K562 (cell line): ENCODE measurements around the gene DNAJC6. TPM values are rescaled to one million over a fixed set of nuclear protein-coding genes. Genes with fewer than 3 reads are reported as not detected.

ENCODE experiments used
- BACH1 ChIP-seq: fragments of 200-800 bp; sonication (Bioruptor generic); IDR thresholded peaks from 2 replicates; pipeline ENCODE4 v1.6.1; 2016; ENCODE audit warnings: missing genetic modification characterization, missing compliant biosample characterization
- CBX3 ChIP-seq, 2 experiments: IDR thresholded peaks; 1 replicate in 1 of 2; 2 replicates in 1 of 2; pipeline ENCODE4 v1.6.1; 2012; ENCODE audit warnings: inconsistent platforms in 2 of 2, low read length in 2 of 2, borderline replicate concordance in 1 of 2, control low read depth in 1 of 2
- CLOCK ChIP-seq: fragments of 250-450 bp; sonication (Bioruptor Pico); IDR thresholded peaks from 2 replicates; pipeline ENCODE4 v1.4.0; 2020; ENCODE audit warnings: mild to moderate bottlenecking, moderate library complexity, borderline replicate concordance
- DIDO1 ChIP-seq: fragments of 450-650 bp; IDR thresholded peaks from 2 replicates; pipeline ENCODE4 v1.6.1; 2016; ENCODE audit warnings: low read depth, missing biosample characterization, missing genetic modification characterization
- FOXJ2 ChIP-seq: fragments of 200-800 bp; sonication (Bioruptor generic); IDR thresholded peaks from 2 replicates; pipeline ENCODE4 v1.6.1; 2016; ENCODE audit warnings: missing genetic modification characterization, missing compliant biosample characterization
- KDM4B ChIP-seq, 2 experiments: fragments of 450-650 bp in 1 of 2; sonication (generic) in 1 of 2; IDR thresholded peaks; 2 replicates each; pipeline ENCODE4 v1.6.1; 2016 to 2017; ENCODE audit warnings: borderline replicate concordance in 2 of 2, antibody characterized with exemption in 1 of 2, low read depth in 1 of 2, mild to moderate bottlenecking in 1 of 2
- LEF1 ChIP-seq: fragments of 450-650 bp; IDR thresholded peaks from 2 replicates; pipeline ENCODE4 v1.6.1; 2016; ENCODE audit warnings: mild to moderate bottlenecking
- NCOR1 ChIP-seq: fragments of 450-650 bp; IDR thresholded peaks from 2 replicates; pipeline ENCODE4 v1.6.1; 2016; ENCODE audit warnings: mild to moderate bottlenecking, moderate library complexity
- REST ChIP-seq, 2 experiments: fragments of 450-650 bp; formaldehyde crosslinking in 1 of 2; IDR thresholded peaks; 2 replicates each; pipeline versions ENCODE4 v1.4.0 to v1.6.1; 2014 to 2020; ENCODE audit warnings: mild to moderate bottlenecking in 2 of 2, borderline replicate concordance in 1 of 2, low read depth in 1 of 2
- TFAP4 ChIP-seq: sonication (generic); formaldehyde crosslinking; IDR thresholded peaks from 2 replicates; pipeline ENCODE4 v1.8.0; 2022; ENCODE audit warnings: missing genetic modification reagents, mild to moderate bottlenecking, moderate library complexity, borderline replicate concordance
- YBX1 ChIP-seq: fragments of 450-650 bp; IDR thresholded peaks from 2 replicates; pipeline ENCODE4 v1.7.1; 2016; ENCODE audit warnings: mild to moderate bottlenecking
- ZNF23 ChIP-seq: fragments of 250-450 bp; sonication (Bioruptor Pico); IDR thresholded peaks from 2 replicates; pipeline ENCODE4 v1.4.0; 2020; ENCODE audit warnings: mild to moderate bottlenecking
- ZNF277 ChIP-seq: fragments of 250-450 bp; sonication (Bioruptor Pico); IDR thresholded peaks from 2 replicates; pipeline ENCODE4 v1.8.0; 2022; ENCODE audit warnings: inconsistent platforms, mild to moderate bottlenecking, moderate library complexity, borderline replicate concordance
- polyA plus RNA-seq, 8 experiments: library from polyadenylated mRNA; depleted of rRNA in 4 of 8; stranded (reverse) in 5 of 8; unstranded in 3 of 8; fragments of >200 nt; fragmentation: Nextera tagmentation in 2 of 8; fragmentation: Illumina TruSeq in 1 of 8; extraction: Ambion mirVana in 2 of 8; extraction: Trizol in 1 of 8; gene quantifications; 2 replicates each; pipeline versions ENCODE4 v1.2.1 to v1.2.3, GENCODE V29; 2011 to 2014; ENCODE audit warnings: inconsistent platforms in 1 of 8, missing spikeins in 1 of 8
- total RNA-seq, 7 experiments: library from RNA; depleted of rRNA in 6 of 7; stranded (reverse); fragments of >200 nt in 6 of 7; fragmentation: Illumina TruSeq in 2 of 7; extraction: Trizol in 2 of 7; gene quantifications; 2 replicates each; pipeline versions ENCODE4 v1.2.1 to v1.2.3, GENCODE V29; 2011 to 2021; ENCODE audit warnings: low replicate concordance in 1 of 7

The DNAJC6 gene
- total and polyA plus RNA-seq, 9 of the 15 experiments (the other 6 are each of a cell fraction or from before 2014, with no cell fraction given): 6.7 to 78.7 (median 28.0) TPM

- no peak for TF ChIP-seq REST (IDR thresholded peaks at IDR 0.05; ENCODE audit: borderline replicate concordance)
- 0 out of 2 replicates have a peak, but pooled peaks have one; percentile 21 for TF ChIP-seq REST (CRISPR knock-in tag; IDR thresholded peaks at IDR 0.05; ENCODE audit: low read depth)
- TF ChIP-seq ZNF23 (CRISPR knock-in tag): no peak
- TF ChIP-seq BACH1 (tag): no peak
- no peak for TF ChIP-seq YBX1
- no peak for TF ChIP-seq ZNF277 (CRISPR knock-in tag)
- TF ChIP-seq NCOR1: no peak
- no peak for TF ChIP-seq DIDO1 (tag)
- no peak for TF ChIP-seq LEF1
- TF ChIP-seq CLOCK (CRISPR knock-in tag): no peak
- no peak for TF ChIP-seq FOXJ2 (tag)
- TF ChIP-seq KDM4B (IDR thresholded peaks at IDR 0.05; ENCODE audit: borderline replicate concordance in 2 of 2, low read depth in 1 of 2): no peak
- TF ChIP-seq TFAP4 (CRISPR knock-in tag): peak; percentile 57
- TF ChIP-seq CBX3 (IDR thresholded peaks at IDR 0.05; ENCODE audit: borderline replicate concordance in 1 of 2, low read length in 2 of 2): no peak
These were observed 110.6 kb downstream of the DNAJC6 start (continued) for GRCh38 chr1:65419681-65420589.
